GM12891 (cell line): ENCODE results near the gene CYYR1.

Experiments
- POLR2A ChIP-seq: IDR thresholded peaks from 2 replicates; pipeline ENCODE4 v1.6.1; 2011; ENCODE audit warnings: low read depth, low read length, control low read depth
- POLR2AphosphoS5 ChIP-seq: IDR thresholded peaks from 2 replicates; pipeline ENCODE4 v1.6.1; 2011; ENCODE audit warnings: low read depth, low read length, control low read depth
- SPI1 ChIP-seq: IDR thresholded peaks from 2 replicates; pipeline ENCODE4 v1.6.1; 2011; ENCODE audit warnings: low read depth, low read length, control low read depth
- TAF1 ChIP-seq: IDR thresholded peaks from 2 replicates; pipeline ENCODE4 v1.6.1; 2011; ENCODE audit warnings: low read depth, low read length, control low read depth

DNA sequence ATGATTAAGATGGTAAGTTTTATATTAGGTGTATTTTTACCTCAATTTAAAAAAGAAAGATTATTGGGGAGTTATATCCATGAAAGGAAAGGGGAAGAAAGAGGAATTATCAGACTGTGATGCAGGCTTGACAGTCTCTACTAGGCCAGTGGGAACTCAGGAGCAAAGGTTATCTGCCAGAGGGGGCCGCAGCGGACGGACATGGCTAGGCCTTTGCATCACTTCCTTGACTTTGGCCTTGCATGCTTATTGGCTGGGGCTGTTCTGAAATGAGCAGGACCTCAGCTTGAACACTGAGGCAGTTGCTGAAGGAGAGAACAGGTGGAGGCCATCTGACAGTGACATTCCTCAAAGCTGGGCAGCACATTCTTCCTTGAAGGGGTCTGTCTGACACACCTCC, 150.9 kb downstream of the CYYR1 start:
- no peak for TF ChIP-seq POLR2AphosphoS5
- TF ChIP-seq POLR2A: no peak
- TF ChIP-seq TAF1: no peak
- TF ChIP-seq SPI1: no peak
